CD4-positive, alpha-beta T cell (primary cell): ENCODE data around the gene CAMSAP2. TPM values are rescaled to one million over a fixed set of nuclear protein-coding genes. Genes with fewer than 3 reads are reported as not detected.

ENCODE experiments used
- ATAC-seq: fragments of 200-7000 bp; cut with Tn5 transposase; one replicate; pipeline ENCODE4 v1.10.0; 2022; ENCODE audit warnings: mild to moderate bottlenecking; ENCODE audit not compliant: poor library complexity
- CTCF ChIA-PET: fragments of 350-600 bp; sonication (Branson Sonifier 250); formaldehyde crosslinking; loops from one replicate; lab custom pipeline; 2021; ENCODE audit warnings: antibody characterized with exemption, inconsistent platforms; lab: Charles Lee
- POLR2A ChIA-PET: fragments of 350-600 bp; sonication (Branson Sonifier 250); formaldehyde crosslinking; loops from one replicate; lab custom pipeline; 2021; ENCODE audit warnings: antibody characterized with exemption, inconsistent platforms; lab: Charles Lee
- DNase-seq, 14 experiments: peaks; one replicate each; pipeline ENCODE4 v3.0.0-alpha.2; 2013 to 2020; ENCODE audit warnings: mixed read lengths in 2 of 14
- H3K27ac ChIP-seq, 2 donors: one replicate each; pipeline versions ENCODE4 v1.5.1 to v1.7.0; 2013; ENCODE audit warnings: low read length in 2 of 2, low read depth in 1 of 2, mild to moderate bottlenecking in 1 of 2
- H3K27me3 ChIP-seq, 2 experiments: 1 replicate in 1 of 2; 2 replicates in 1 of 2; pipeline versions ENCODE4 v1.6.1 to v1.7.0; 2013; ENCODE audit warnings: low read length in 2 of 2, control low read depth in 1 of 2, mild to moderate bottlenecking in 1 of 2, moderate library complexity in 1 of 2; ENCODE audit not compliant: insufficient read depth in 2 of 2, control insufficient read depth in 1 of 2
- H3K36me3 ChIP-seq: one replicate; pipeline ENCODE4 v1.6.1; 2013; ENCODE audit warnings: low read length, control low read depth; ENCODE audit not compliant: insufficient read depth
- H3K4me1 ChIP-seq: one replicate; pipeline ENCODE4 v1.6.1; 2013; ENCODE audit warnings: low read length, control low read depth; ENCODE audit not compliant: insufficient read depth
- H3K4me3 ChIP-seq: one replicate; pipeline ENCODE4 v1.5.1; 2013; ENCODE audit warnings: mild to moderate bottlenecking, low read length, moderate library complexity
- H3K9me3 ChIP-seq, 2 experiments: 1 replicate in 1 of 2; 2 replicates in 1 of 2; pipeline versions ENCODE4 v1.6.1 to v1.7.0; 2013; ENCODE audit warnings: low read length in 2 of 2, mild to moderate bottlenecking in 2 of 2, control low read depth in 1 of 2, moderate library complexity in 1 of 2; ENCODE audit not compliant: control insufficient read depth in 1 of 2, insufficient read depth in 1 of 2
- H3K27ac Mint-ChIP-seq: one replicate; pipeline ENCODE4 v1.8.0; 2020; ENCODE audit warnings: mixed read lengths
- H3K27me3 Mint-ChIP-seq: one replicate; pipeline ENCODE4 v1.8.0; 2021; ENCODE audit warnings: mixed read lengths
- H3K36me3 Mint-ChIP-seq: one replicate; pipeline ENCODE4 v1.8.0; 2021; ENCODE audit warnings: low read depth, mixed read lengths
- H3K4me1 Mint-ChIP-seq: one replicate; pipeline ENCODE4 v1.8.0; 2021; ENCODE audit warnings: low read depth, mixed read lengths
- H3K4me3 Mint-ChIP-seq: one replicate; pipeline ENCODE4 v1.8.0; 2020; ENCODE audit warnings: mild to moderate bottlenecking, mixed read lengths
- H3K9me3 Mint-ChIP-seq: one replicate; pipeline ENCODE4 v1.8.0; 2020; ENCODE audit warnings: mixed read lengths
- CTCF ChIP-seq: fragments of 200-600 bp; IDR thresholded peaks from one replicate; pipeline ENCODE4 v1.8.0; 2022; ENCODE audit warnings: antibody characterized with exemption, mild to moderate bottlenecking
- intact Hi-C, 2 experiments: fragments of 100-400 bp; cut with DNase I in 1 of 2; cut with micrococcal nuclease in 1 of 2; formaldehyde crosslinking; loops; one replicate each; pipeline versions ENCODE4 v1.15.1 to v1.9.0; 2023 to 2025; cut with DNase I, micrococcal nuclease
- total RNA-seq, 174 experiments: library from RNA in 2 of 174; stranded (reverse) in 2 of 174; gene quantifications; one replicate each; pipeline ENCODE4 v1.2.3 and lab custom pipeline; 2021 to 2026

Gene CAMSAP2
- total RNA-seq, 2 experiments from 2014 or later, result 4.4 to 5.7 TPM

- no peaks in the 10 kb centered on the region for H3K36me3 ChIP-seq
- no peak overlapping the region for H3K27ac Mint-ChIP-seq
- POLR2A ChIA-PET, result no interaction called here
- H3K9me3 Mint-ChIP-seq, result no peaks in the 10 kb centered on the region
- TF ChIP-seq CTCF, result no peak
- H3K4me3 Mint-ChIP-seq, result no peak overlapping the region
- H3K27ac ChIP-seq, result no peak overlapping the region
- CTCF ChIA-PET, result no interaction called here
- DNase-seq (no peak), ATAC-seq (no peak)
- no peak overlapping the region for H3K4me3 ChIP-seq
- H3K27me3 Mint-ChIP-seq, result no peaks in the 10 kb centered on the region
- peaks cover 10% of the 10 kb centered on the region for H3K4me1 Mint-ChIP-seq
- H3K4me1 ChIP-seq, result peaks cover 21% of the 10 kb centered on the region
- H3K27me3 ChIP-seq, result no peaks in the 10 kb centered on the region
- H3K9me3 ChIP-seq, result no peaks in the 10 kb centered on the region
- intact Hi-C loops, result no loop called here
- no peaks in the 10 kb centered on the region for H3K36me3 Mint-ChIP-seq
These were observed 162.7 kb downstream of the CAMSAP2 start for GRCh38 chr1:200901350-200901749.

GRCh38 chr1:200901796-200902444 lies 163.2 kb downstream of the CAMSAP2 start:
- Mint-ChIP-seq H3K27me3 (no peaks in the 10 kb centered on the region), H3K4me3 (no peak overlapping the region), H3K36me3 (no peaks in the 10 kb centered on the region), H3K9me3 (no peaks in the 10 kb centered on the region), H3K27ac (no peak overlapping the region), H3K4me1 (peaks cover 10% of the 10 kb centered on the region)
- DNase-seq (no peak), ATAC-seq (no peak)
- Histone ChIP-seq H3K9me3 (no peaks in the 10 kb centered on the region), H3K4me1 (peaks cover 25% of the 10 kb centered on the region), H3K27me3 (no peaks in the 10 kb centered on the region), H3K27ac (no peak overlapping the region), H3K4me3 (no peak overlapping the region), H3K36me3 (no peaks in the 10 kb centered on the region)
- CTCF ChIA-PET, result no interaction called here
- TF ChIP-seq CTCF, result no peak
- intact Hi-C loops, result no loop called here
- POLR2A ChIA-PET, result no interaction called here

- Histone ChIP-seq H3K36me3 (no peaks in the 10 kb centered on the region), H3K4me1 (peaks cover 25% of the 10 kb centered on the region), H3K4me3 (no peak overlapping the region), H3K27me3 (no peaks in the 10 kb centered on the region), H3K9me3 (no peaks in the 10 kb centered on the region), H3K27ac (no peak overlapping the region)
- ATAC-seq (no peak), DNase-seq (peak in 2 of 14 experiments; percentile 20 to 24)
- Mint-ChIP-seq H3K4me1 (peaks cover 10% of the 10 kb centered on the region), H3K27ac (no peak overlapping the region), H3K4me3 (no peak overlapping the region), H3K27me3 (no peaks in the 10 kb centered on the region), H3K9me3 (no peaks in the 10 kb centered on the region), H3K36me3 (no peaks in the 10 kb centered on the region)
- no peak for TF ChIP-seq CTCF
- ChIA-PET POLR2A (no interaction called here), CTCF (no interaction called here)
- intact Hi-C loops, result no loop called here
These were observed 165.1 kb downstream of the CAMSAP2 start for GRCh38 chr1:200903793-200904192.
